GM23248 (cell line): ENCODE data around the gene NPC1.

Experiments
- EZH2 ChIP-seq: fragments of 200-600 bp; sonication (generic); IDR thresholded peaks from 2 replicates; pipeline ENCODE4 v1.6.1; 2018; ENCODE audit warnings: antibody characterized with exemption, mild to moderate bottlenecking; ENCODE audit not compliant: insufficient read depth, poor library complexity, severe bottlenecking
- EZH2phosphoT487 ChIP-seq: fragments of 200-600 bp; sonication (generic); IDR thresholded peaks from 2 replicates; pipeline ENCODE4 v1.6.1; 2018; ENCODE audit warnings: antibody characterized with exemption, moderate library complexity, mild to moderate bottlenecking, low read depth; ENCODE audit not compliant: insufficient read depth

DNA sequence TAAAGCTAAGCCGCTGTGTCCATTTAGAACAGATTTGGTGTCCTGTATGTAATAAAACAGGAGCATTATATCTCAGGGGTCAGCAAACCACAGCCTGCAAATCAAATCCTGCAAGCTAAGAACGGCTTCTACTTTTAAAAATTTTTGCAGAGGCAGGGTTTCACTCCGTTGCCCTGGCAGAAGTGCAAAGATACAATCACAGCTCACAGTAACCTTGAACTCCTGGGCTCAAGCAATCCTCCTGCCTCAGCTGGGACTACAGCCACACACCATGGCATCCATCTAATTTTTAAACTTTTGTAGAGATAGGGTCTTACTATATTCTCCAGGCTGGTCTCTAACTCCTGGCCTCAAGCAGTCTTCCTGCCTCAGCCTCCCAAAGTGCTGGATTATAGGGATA is 28.6 kb upstream of the NPC1 start:
- no peak for TF ChIP-seq EZH2
- no peak for TF ChIP-seq EZH2phosphoT487
